Measurements from ENCODE around the gene CEP43.

CEP43 gene

GRCh38 chr6:167047554-167047953, 48.4 kb downstream of the CEP43 start:
- no peak for DNase-seq (ENCODE audit: low read depth, low spot score)
- H3K4me3 ChIP-seq (ENCODE audit: low read length), result no peak overlapping the region

Measured in Jurkat, Clone E6-1 (cell line).